ENCODE results near the gene VILL.

Gene VILL

GRCh38 chr3:38002291-38002876 is 11.8 kb downstream of the VILL start:
- peak; percentile 14 for DNase-seq

DNA sequence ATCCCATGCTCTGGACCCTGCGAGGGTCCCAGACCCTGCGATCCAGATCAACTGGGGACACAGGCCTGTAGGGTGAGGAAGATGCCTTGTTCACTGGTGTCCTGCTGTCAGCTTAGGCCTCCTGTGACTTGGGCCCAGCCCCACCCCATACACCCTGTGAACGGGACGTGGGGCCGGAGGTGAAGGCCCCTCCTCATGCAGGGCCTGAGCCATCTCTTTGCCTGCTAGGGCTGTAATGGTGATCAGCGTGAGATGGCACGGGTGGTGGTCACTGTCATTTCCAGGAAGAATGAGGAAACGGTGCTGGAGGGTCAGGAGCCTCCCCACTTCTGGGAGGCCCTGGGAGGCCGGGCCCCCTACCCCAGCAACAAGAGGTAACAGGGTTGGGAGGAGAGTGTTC is 12.4 kb downstream of the VILL start:
- no peak for DNase-seq

DNA sequence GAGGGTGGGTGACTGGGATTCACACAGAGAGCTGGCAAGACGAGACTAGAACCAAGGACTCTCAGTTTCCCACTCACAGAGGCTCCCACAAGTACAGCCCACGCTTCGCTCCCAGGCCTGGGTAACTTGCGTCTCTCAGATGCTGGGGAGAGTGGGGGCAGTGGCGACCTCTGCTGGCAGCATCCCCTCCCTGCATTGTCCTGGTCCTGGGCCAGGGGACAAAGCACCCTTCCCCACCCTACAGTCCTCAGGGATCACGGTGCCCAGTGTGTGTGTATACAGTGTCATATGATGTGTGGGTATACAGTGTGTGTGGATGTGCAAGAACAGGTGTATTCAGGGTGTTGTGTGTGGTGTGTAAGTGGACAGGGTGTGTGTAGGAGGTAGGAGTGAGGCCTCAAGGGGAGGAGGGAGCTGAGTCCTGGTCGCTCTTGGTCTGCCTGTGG is 12.8 kb downstream of the VILL start:
- DNase-seq = peak; percentile 74

DNA sequence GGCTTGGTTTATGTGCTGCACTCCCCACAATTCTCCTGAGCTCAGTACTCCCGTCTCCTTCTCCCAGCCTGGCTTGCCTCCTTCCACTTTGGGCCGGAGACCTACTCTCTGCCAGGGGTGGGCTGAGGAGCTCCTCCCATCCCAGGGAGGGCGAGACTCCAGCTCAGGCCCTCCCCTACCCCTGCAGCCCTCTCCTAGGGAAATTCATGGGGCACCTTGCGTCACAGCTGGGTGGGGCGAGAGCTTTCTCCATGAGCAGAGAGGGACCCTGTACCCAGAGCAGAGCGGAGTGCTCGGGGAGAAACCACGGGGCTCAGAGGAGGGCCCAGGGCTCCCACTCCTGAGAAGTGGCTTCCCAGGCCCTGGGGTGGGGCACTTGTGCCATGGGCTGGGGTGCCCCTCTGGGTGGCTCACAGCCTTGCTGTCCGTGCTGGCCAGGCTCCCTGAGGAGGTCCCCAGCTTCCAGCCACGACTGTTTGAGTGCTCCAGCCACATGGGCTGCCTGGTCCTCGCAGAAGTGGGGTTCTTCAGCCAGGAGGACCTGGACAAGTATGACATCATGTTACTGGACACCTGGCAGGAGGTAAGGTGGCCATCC is 13.3 kb downstream of the VILL start:
- no peak for DNase-seq

DNA sequence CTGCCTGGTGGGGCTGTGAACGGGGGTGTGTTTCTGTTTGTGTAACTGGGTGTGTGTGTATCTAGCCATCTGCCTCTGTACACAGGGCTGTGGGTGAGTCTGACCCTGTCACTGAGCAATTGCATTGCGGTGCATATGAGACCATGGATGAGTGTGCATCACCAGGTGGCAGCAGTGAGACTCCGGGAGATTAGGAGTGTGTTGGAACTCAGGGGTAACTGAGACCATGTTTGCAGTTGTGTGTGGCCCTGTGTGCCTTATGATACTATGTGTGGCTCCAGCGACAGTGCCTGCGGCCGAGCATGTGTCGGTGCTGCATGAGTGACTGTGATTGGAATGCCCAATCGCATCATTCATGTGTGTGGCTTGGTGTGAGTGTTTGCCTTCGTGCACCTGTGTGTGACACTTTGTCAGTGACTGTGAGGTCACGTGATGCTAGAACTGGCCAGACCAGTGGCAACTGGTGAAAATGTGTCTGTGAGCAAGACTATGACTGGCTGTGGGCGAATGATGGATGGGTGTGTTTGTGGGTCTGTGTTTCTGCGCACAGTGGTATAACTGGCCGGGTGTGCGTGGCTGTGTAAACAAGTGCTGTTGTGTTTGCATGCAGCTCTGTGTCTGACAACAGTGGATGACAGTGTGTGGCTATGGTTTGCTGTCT is 14.0 kb downstream of the VILL start:
- peak; percentile 60 for DNase-seq

DNA sequence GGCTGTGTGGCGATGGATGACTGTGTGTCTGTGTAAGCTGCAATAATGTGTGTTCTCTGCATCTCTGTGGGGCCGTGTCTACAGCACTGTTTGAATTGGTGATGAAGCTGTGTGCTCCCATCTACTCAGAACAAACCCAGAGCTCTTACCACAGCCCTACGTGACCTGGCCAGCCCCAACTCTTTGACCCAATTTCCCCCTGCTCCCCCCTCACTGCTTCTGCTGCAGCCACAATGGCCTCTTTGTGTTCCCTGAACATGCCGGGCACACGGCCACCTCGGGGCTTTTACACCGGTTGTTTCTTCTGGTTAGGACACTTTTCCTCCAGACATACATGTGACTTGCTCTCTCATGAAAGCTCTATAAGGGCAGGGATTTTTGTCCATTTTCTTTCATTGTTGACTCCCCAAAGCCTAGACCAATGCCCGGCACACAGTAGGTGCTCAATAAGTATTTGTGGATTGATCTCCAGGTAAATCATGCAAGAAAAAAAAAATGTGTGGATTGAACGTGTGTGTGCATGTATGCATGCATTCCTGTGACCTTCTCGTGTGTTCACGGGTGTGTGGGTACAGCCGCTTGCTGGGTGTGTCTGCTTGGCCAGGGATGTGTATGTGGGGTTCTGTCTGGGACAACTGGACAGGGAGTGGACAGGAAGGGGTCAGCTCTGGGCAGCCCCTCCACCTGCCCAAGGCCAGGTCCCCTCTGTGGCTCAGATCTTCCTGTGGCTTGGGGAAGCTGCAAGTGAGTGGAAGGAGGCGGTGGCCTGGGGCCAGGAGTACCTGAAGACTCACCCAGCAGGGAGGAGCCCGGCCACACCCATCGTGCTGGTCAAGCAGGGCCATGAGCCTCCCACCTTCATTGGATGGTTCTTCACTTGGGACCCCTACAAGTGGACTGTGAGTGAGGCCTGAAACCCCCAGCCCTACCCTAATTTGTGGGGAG is 14.8 kb downstream of the VILL start:
- no peak for DNase-seq

DNA sequence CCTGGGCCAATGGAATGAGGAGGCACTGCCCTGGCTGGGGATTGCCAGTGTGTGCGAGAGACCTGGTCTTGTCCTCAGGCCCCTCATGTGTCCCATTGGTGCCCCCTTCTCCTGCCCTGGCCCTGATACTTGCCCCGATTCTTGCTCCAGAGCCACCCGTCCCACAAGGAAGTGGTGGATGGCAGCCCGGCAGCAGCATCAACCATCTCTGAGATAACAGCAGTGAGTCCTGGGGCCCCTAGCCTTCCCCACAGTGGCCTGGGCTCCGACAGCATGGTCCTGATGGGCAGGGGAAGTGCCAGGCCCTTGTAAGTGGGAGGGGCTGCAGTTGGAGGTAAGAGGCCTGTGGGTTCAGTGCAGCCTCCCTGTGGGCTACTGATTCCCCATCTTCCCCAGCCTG is 15.4 kb downstream of the VILL start:
- DNase-seq = no peak

GRCh38 chr3:38006445-38006995 is 15.9 kb downstream of the VILL start:
- DNase-seq = no peak

DNA sequence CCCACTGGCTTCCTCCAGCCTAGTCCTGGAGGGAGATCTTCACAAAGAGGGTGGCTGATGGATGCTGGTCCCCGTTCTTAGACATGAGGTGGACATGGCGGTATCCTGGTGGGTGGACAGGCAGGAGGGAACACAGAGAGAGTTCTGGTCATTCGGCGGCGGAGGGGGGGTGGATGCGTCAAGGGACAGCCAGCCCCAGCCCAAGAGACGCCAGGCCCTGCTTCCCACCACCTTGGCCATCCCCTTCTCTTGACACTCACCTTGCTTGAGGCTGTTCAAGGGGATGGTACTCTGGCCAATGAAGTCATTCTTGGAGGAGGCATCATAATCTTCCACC is 17.1 kb downstream of the VILL start:
- DNase-seq = no peak

GRCh38 chr3:38008191-38008701 is 17.7 kb downstream of the VILL start:
- no peak for DNase-seq

- no peak for DNase-seq
These were observed 18.5 kb downstream of the VILL start for GRCh38 chr3:38008971-38009580.

GRCh38 chr3:38009807-38010591 is 19.4 kb downstream of the VILL start:
- DNase-seq = no peak

- DNase-seq = no peak
These were observed 20.5 kb downstream of the VILL start for GRCh38 chr3:38011111-38011510.

- DNase-seq = no peak
These were observed 24.9 kb downstream of the VILL start for GRCh38 chr3:38015485-38015884.

DNA sequence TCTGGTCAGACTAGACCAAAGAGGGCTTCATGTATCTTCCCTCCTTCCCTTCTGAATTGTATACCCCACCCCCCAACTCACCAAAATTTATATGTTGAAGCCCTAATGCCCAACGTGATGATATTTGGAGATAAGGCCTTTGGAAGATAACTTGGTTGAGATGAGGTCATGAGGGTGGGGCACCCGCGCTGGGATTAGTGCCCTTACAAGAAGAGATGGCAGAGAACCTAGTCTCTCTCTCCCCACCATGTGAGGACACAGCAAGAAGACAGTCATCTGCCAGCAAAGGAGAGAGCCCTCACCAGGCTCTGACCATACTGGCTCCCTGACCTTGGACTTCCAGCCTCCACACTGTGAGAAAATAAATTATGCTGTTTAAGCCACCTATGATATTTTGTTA is 25.4 kb downstream of the VILL start:
- no peak for DNase-seq

- DNase-seq = no peak
These were observed 25.8 kb downstream of the VILL start for GRCh38 chr3:38016410-38016809.

GRCh38 chr3:38016847-38017444 is 26.4 kb downstream of the VILL start:
- peak; percentile 10 for DNase-seq

DNA sequence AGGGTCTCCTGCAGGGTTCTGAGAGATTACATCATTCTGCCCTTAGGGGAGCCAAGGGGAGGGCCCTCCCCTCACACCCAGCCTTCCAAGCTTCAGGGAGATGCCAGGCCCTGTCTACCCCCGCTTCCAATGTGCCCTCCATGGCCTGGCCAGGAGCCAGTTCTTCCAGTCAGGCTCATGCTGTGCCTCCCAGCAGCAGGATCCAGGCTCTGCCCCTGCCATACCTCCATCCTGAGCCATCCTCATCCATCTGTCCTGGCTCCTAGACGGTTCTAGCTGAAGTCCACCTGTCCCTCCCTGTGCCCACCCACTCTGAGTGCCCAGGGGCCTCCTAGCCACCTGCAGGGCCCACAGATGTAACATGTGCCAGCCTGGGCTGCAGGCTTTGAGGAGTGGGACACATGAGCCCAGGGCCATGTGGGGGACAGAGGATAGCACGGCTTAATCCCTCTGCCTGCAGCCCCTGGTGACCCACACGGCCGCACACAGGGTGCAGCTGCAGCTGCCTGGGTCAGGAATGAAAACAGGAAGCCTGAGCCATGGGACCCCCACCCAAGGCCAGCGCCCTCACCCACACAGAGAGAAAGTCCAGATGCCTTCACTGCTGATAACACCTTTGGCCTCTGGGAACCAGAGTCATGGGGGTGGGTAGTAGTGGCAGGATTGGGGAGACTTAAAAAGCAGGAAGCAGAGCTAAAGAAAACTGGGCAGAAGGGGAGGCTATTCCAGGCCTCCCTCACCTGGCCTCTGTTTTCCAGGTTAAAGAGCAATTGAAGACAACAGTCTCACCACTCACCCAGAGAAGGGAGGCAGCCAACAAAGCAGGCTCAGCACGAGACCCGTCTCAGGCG is 27.1 kb downstream of the VILL start:
- DNase-seq = peak; percentile 9

- DNase-seq = peak; percentile 10
These were observed 28.0 kb downstream of the VILL start for GRCh38 chr3:38018296-38019266.

Data from activated T-cell treated with anti-CD3 and anti-CD28 coated beads, Interleukin-2, amount 50 U/mL, for 1 hour (primary cell).